Prostate gland (tissue), 2 donors: ENCODE measurements around the gene MMP11. TPM values are rescaled to one million over a fixed set of nuclear protein-coding genes. Genes with fewer than 3 reads are reported as not detected.

Experiments
- DNase-seq: peaks from one replicate; pipeline ENCODE4 v3.0.0-alpha.2; 2019; ENCODE audit warnings: low spot score
- H3K27ac ChIP-seq, 2 donors: fragments of 200-600 bp; sonication (generic); 2 replicates each; pipeline ENCODE4 v1.5.1; 2017 to 2019
- H3K27me3 ChIP-seq: fragments of 200-600 bp; sonication (generic); replicated peaks from 2 replicates; pipeline ENCODE4 v1.5.1; 2019; ENCODE audit not compliant: insufficient read depth
- H3K36me3 ChIP-seq, 2 donors: fragments of 200-600 bp; sonication (generic); 1 replicate in 1 of 2; 2 replicates in 1 of 2; pipeline versions ENCODE4 v1.5.1 to v1.8.1; 2017 to 2019
- H3K4me1 ChIP-seq: fragments of 200-600 bp; sonication (generic); replicated peaks from 2 replicates; pipeline ENCODE4 v1.5.1; 2019
- H3K4me3 ChIP-seq, 2 donors: fragments of 200-600 bp; sonication (generic); 2 replicates each; pipeline ENCODE4 v1.5.1; 2017 to 2019
- H3K9me3 ChIP-seq: fragments of 200-600 bp; sonication (generic); 2 replicates; pipeline ENCODE4 v1.5.1; 2017
- CTCF ChIP-seq, 4 experiments: fragments of 200-600 bp in 2 of 4; fragments of 450-650 bp in 2 of 4; sonication (generic) in 2 of 4; IDR thresholded peaks; 1 replicate in 3 of 4; 2 replicates in 1 of 4; pipeline ENCODE4 v1.5.1; 2016 to 2019; ENCODE audit warnings: antibody characterized with exemption in 4 of 4, mild to moderate bottlenecking in 2 of 4, moderate library complexity in 2 of 4
- POLR2A ChIP-seq: fragments of 450-650 bp; IDR thresholded peaks from one replicate; pipeline ENCODE4 v1.6.1; 2016; ENCODE audit warnings: antibody characterized with exemption, mild to moderate bottlenecking
- POLR2AphosphoS5 ChIP-seq: sonication (generic); formaldehyde crosslinking; IDR thresholded peaks from one replicate; pipeline ENCODE4 v1.6.1; 2017; ENCODE audit warnings: antibody characterized with exemption
- WGBS: methylation state at CpG from one replicate; pipeline ENCODE4 v1.1.5; 2018; 5-methylcytosine and 5-hydroxymethylcytosine counted together
- intact Hi-C: fragments of 100-400 bp; cut with DNase I; formaldehyde crosslinking; loops from one replicate; pipeline ENCODE4 v1.14.2; 2022
- total RNA-seq, 2 donors: library from RNA; depleted of rRNA; stranded (reverse); fragments of >200 nt; gene quantifications; one replicate each; pipeline ENCODE4 v1.1.0, GENCODE V29; 2016

MMP11 gene
- total RNA-seq, 2 donors from 2014 or later: 6.3 to 26.6 TPM

DNA sequence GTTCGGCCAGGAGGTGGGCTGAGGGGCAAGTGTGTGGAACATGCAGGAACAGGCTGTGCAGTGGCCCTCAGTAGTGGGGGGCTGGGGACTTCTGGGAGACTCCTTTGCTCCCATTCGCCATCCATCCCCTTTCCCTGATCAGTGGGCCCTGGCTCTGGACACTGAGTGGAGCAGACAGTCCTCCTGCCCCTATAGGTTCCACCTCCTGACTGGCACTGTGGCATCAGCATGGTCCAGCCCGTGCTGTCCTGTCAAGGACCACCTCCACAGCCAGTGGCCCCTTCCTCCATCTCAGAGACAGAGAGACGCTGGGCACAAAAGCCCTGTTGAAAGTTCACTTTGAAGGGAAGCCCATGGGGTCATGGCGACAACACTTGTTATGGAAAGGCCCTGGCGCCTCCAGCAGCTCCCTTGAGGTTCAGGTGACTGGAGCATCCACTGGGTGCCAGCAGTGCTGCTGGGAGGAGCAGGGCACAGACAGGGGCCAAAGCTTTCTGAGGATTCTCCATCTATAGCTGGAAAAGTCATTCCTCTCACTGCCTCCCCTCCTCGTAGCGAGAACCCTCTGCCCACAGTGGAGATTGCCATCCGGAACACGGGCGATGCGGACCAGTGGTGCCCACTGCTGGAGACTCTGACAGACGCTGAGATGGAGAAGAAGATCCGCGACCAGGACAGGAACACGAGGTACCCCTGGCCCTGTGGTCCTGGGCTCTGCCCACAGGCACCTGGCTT, 60.5 kb downstream of the MMP11 start:
- intact Hi-C loops: loop anchor here (10.0 kb wide), 1 partner anchor 398 kb away; no protein-coding TSS in a partner anchor
- no peaks in the 10 kb centered on the region for H3K27me3 ChIP-seq
- DNase-seq: no peak
- H3K9me3 ChIP-seq: no peaks in the 10 kb centered on the region
- 89% methylated on average over 16 of the region's 16 CpGs for WGBS
- no peaks in the 10 kb centered on the region for H3K36me3 ChIP-seq
- TF ChIP-seq POLR2A: no peak
- no peak for TF ChIP-seq POLR2AphosphoS5
- no peak for TF ChIP-seq CTCF (IDR thresholded peaks at IDR 0.05)
- H3K27ac ChIP-seq: no peak overlapping the region
- H3K4me1 ChIP-seq: peaks cover 5% of the 10 kb centered on the region
- no peak overlapping the region for H3K4me3 ChIP-seq

Other genes starting within 250 kb of the MMP11 start
- under 1 TPM in 1 of 2 donors, not detected in 1; 0.85 TPM for gene IGLL1, start 192.6 kb upstream of the MMP11 start, total RNA-seq
- 1 to 10 TPM in 1 of 2 donors, not detected in 1; 2.8 TPM for gene DRICH1, start 140.5 kb upstream of the MMP11 start, total RNA-seq
- under 1 TPM in 1 of 2 donors, not detected in 1; 0.91 TPM for gene RGL4, start 81.8 kb upstream of the MMP11 start, total RNA-seq
- 1 to 10 TPM; 5.2 to 8.1 TPM for gene ZNF70, start 21.7 kb upstream of the MMP11 start, total RNA-seq
- not detected for gene VPREB3, start 18.4 kb upstream of the MMP11 start, total RNA-seq
- not detected for gene C22orf15, start 9.9 kb upstream of the MMP11 start, total RNA-seq
- gene CHCHD10, start 4.9 kb upstream of the MMP11 start, total RNA-seq: 10 to 100 TPM; 17.3 to 59.3 TPM
- 100 to 1,000 TPM in 1 of 2 donors, 10 to 100 TPM in 1; 77.2 to 136 TPM for gene SMARCB1, start 14.1 kb downstream of the MMP11 start, total RNA-seq
- gene DERL3, start 66.2 kb downstream of the MMP11 start, total RNA-seq: 1 to 10 TPM in 1 of 2 donors, not detected in 1; 6.9 TPM
- gene SLC2A11, start 85.0 kb downstream of the MMP11 start, total RNA-seq: 10 to 100 TPM; 15.1 to 27.0 TPM
- gene MIF, start 121.5 kb downstream of the MMP11 start, total RNA-seq: 100 to 1,000 TPM; 501 to 587 TPM
- 10 to 100 TPM in 1 of 2 donors, 1 to 10 TPM in 1; 3.9 to 16.2 TPM for gene GSTT2B, start 188.3 kb downstream of the MMP11 start, total RNA-seq
- 1 to 10 TPM in 1 of 2 donors, not detected in 1; 2.2 TPM for gene DDTL, start 194.0 kb downstream of the MMP11 start, total RNA-seq
- 100 to 1,000 TPM; 131 to 285 TPM for gene DDT, start 201.6 kb downstream of the MMP11 start, total RNA-seq
- gene GSTT2, start 207.3 kb downstream of the MMP11 start, total RNA-seq: not detected
- under 1 TPM in 1 of 2 donors, not detected in 1; 0.80 TPM for gene GSTT4, start 232.6 kb downstream of the MMP11 start, total RNA-seq
- gene CABIN1, start 238.5 kb downstream of the MMP11 start, total RNA-seq: 10 to 100 TPM; 41.1 to 85.8 TPM